AG08395 (cell line): Measurements from ENCODE around the gene ARHGAP31.
A peak's percentile ranks its signal among the peaks of the same experiment; 100 is the strongest.
"Not testable (repeated sequence)": the region's sequence is repeated elsewhere in the genome, so short reads cannot be mapped to it uniquely, and the experiment has no call there.

ENCODE experiments used
- DNase-seq: peaks from one replicate; pipeline ENCODE4 v3.0.0; 2012; ENCODE audit warnings: mixed read lengths, low spot score

ARHGAP31 gene

GRCh38 chr3:119295816-119296726 is 1.9 kb downstream of the ARHGAP31 start:
- DNase-seq = peak; percentile 63

- no peak for DNase-seq
These were observed 2.5 kb downstream of the ARHGAP31 start for GRCh38 chr3:119296727-119297122.

GRCh38 chr3:119297169-119297568 is 3.0 kb downstream of the ARHGAP31 start:
- peak; percentile 64 for DNase-seq

GRCh38 chr3:119298565-119298941 is 4.4 kb downstream of the ARHGAP31 start:
- no peak for DNase-seq

GRCh38 chr3:119300991-119301391 is 6.8 kb downstream of the ARHGAP31 start:
- DNase-seq = no peak

- no peak for DNase-seq
These were observed 7.5 kb downstream of the ARHGAP31 start for GRCh38 chr3:119301662-119302061.

GRCh38 chr3:119302697-119303551 is 8.7 kb downstream of the ARHGAP31 start:
- no peak for DNase-seq

- peak; percentile 75 for DNase-seq
These were observed 10.1 kb downstream of the ARHGAP31 start for GRCh38 chr3:119304201-119304713.

GRCh38 chr3:119305286-119305685 is 11.1 kb downstream of the ARHGAP31 start:
- peak; percentile 14 for DNase-seq

GRCh38 chr3:119306378-119306777 is 12.2 kb downstream of the ARHGAP31 start:
- not testable (repeated sequence) for DNase-seq

GRCh38 chr3:119308355-119308754 is 14.2 kb downstream of the ARHGAP31 start:
- DNase-seq = no peak

GRCh38 chr3:119309591-119309990 is 15.4 kb downstream of the ARHGAP31 start:
- DNase-seq = no peak

GRCh38 chr3:119310071-119310470 is 15.9 kb downstream of the ARHGAP31 start:
- DNase-seq = peak; percentile 96

GRCh38 chr3:119311081-119311925 is 17.1 kb downstream of the ARHGAP31 start:
- DNase-seq = peak; percentile 71

- no peak for DNase-seq
These were observed 19.3 kb downstream of the ARHGAP31 start for GRCh38 chr3:119313461-119313860.

- DNase-seq = no peak
These were observed 20.6 kb downstream of the ARHGAP31 start for GRCh38 chr3:119314821-119315220.

GRCh38 chr3:119315600-119316312 is 21.6 kb downstream of the ARHGAP31 start:
- peak; percentile 18 for DNase-seq

GRCh38 chr3:119316313-119316670 is 22.1 kb downstream of the ARHGAP31 start:
- no peak for DNase-seq

GRCh38 chr3:119318876-119319275 is 24.7 kb downstream of the ARHGAP31 start:
- DNase-seq = peak; percentile 62

- no peak for DNase-seq
These were observed 25.1 kb downstream of the ARHGAP31 start for GRCh38 chr3:119319311-119319710.

- DNase-seq = not testable (repeated sequence)
These were observed 26.6 kb downstream of the ARHGAP31 start for GRCh38 chr3:119320785-119321184.
